Fibroblast of peridontal ligament (primary cell): ENCODE measurements around the gene NUAK2.
A peak's percentile ranks its signal among the peaks of the same experiment; 100 is the strongest.

Experiments
- DNase-seq: peaks from one replicate; pipeline ENCODE4 v3.0.0-alpha.2; 2010; ENCODE audit errors: extremely low read depth

NUAK2 gene

DNA sequence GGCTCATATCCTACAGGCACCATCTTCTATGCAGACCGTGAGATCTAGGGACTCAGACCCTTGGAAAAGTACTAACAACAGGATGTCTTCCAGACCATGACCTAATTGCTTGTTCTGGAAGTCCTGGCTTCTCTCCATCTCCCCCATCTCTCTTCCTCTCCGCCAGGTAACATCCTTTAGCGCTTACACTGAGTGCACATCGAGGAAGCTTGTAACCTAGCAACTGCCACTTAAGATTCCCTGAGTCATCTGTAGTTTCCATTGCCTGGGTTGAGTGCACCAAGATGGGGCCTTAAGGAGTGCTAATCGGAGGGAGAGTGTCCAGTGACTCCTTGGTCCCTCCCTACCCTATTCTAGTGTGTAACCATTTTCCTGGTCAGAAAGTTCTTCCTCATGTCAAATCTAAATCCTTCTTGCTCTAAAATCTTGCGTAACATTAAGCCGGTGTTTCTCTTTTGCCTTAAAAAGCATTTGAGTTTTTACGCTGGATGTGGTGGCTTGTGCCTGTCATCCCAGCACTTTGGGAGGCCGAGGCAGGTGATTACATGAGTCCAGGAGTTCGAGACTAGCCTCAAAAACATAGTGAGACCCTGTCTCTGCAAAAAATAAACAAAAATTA lies 25.5 kb upstream of the NUAK2 start:
- DNase-seq: no peak

DNA sequence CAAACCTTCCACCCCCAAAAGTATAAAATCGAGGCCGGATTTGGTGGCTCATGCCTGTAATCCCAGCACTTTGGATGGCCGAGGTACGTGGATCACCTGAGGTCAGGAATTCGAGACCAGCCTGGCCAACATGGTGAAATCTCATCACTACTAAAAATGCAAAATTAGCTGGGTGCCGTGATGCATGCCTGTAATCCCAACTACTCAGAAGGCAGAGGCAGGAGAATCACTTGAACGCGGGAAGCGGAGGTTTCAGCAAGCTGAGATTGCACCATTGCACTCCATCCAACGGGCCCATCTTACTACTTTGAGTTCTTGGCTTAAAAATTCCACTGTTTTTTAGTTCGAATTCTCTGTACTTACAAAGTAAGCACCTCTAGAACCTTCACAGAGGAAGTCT lies 24.2 kb upstream of the NUAK2 start:
- DNase-seq: no peak

DNA sequence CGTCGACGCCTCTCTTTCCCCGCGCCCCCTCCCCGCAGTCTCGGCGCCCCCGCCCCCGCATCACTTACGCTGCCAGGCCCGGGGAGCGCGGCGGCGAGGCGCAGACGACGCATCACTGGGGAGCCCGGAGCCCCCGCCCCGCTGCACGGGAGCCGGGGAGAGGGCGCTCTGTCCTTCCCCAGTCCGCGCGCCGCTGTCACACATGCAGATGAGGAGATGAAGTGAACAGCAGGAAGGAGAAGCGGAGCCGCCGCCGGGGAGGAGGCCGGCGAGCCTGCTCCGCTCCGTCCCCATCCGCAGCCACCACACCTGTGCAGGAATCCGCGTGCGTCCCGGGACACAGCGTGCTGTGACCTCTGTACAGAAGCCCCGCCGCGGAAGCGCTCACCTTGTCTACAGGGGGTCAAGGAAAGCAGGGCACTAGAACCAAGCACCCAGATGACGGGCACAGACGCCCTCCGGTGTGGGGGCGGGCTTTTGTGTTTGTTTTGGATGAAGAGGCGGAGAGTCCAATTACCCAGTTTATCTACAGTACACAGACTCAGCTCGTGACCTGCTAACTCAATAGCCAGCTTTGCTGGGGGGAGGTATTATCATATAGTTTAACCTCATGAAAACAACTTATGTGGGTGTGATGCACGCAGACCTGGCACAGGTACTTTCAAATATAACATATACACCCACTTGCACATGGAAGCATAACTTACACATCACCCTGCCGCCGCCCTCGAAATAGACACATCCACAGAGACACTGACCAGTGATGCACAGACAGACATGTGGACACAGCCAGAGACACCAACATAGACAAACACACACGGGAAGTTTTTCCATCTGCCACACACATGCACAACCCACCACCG lies 22.8 kb upstream of the NUAK2 start:
- DNase-seq: no peak

DNA sequence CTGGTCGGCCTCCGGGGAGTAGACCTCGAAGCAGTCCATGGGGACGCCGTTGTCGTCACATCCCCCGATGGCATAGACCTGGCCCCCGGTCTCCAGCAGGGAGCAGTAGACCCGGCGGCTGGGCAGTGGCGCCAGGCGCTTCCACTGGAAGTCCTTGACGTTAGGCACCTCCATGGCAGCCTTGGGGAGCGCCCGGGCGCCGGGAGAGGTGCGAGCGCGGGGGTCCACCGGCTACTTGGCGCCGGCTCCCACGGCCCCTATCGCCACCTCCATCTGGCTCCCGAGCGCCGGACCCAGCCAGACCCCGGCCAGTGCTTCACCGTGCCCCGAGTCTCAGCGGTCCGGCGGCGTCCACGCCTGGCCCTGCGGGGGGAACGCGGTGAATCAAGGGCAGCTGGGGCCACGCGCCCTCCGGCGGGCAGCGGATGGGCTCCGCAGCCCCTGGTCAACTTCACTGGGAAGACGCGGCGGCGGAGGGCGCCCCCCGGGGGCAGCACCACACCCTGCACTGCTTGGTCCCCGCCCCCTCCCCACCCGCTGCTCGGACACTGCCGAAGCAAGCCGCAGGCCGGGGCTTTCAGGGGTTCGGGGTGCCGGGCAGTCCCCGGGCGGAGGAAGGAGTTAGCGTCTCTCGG lies 22.0 kb upstream of the NUAK2 start:
- DNase-seq: no peak

DNA sequence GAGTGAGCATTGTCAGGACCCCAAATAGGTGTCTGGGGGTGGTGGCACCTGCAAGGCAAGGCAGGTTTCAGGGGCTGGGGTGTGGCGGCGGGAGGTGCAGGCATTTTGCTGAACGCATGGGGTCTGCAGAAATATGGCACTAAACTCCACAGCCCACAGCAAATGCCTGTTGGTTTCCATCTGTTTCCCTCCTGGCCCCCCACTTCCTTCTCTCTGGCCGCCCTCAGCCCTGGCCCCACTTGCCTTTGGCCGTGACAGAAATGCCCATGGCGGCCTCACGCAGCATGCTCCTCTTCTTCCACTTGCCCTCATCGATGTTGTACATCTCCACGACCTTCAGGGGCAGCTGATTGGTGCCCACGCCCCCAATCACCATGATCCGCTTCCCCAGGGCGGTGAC lies 21.4 kb upstream of the NUAK2 start:
- no peak for DNase-seq

DNA sequence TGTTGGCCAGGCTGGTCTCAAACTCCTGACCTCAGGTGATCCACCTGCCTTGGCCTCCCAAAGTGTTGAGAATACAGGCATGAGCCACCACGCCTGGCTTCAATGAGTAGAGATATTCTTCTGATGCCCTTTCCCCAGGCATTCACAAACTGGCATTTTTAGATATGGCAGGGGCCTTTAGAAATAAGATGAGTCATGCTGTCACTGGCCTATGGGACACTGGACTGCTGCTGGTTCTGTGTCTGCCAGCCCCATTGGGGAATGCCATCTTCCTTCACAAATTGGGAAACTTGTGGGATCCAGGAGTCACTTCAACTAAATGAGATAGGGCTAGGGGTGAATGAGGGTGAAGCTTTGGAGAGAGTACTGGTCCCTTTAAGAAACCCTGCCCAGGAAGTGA lies 19.1 kb upstream of the NUAK2 start:
- no peak for DNase-seq

DNA sequence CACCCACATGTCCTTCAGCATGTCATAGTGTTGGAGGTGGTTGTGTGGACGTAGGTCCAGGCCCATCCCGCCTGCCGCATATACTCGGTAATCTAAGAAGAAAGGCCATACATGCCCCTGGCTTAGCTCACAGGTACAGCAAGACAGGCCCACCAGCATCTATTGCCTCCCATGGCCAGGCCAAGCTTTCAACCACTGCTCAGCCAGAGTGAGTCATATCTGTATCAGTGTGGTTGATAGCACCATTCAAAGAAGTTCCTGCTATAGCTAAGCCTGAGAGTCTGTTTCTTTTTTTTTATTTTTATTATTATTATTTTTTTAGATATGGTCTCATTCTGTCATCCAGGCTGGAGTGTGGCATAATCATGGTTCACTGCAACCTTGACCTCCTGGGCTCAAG lies 18.2 kb upstream of the NUAK2 start:
- DNase-seq: no peak

DNA sequence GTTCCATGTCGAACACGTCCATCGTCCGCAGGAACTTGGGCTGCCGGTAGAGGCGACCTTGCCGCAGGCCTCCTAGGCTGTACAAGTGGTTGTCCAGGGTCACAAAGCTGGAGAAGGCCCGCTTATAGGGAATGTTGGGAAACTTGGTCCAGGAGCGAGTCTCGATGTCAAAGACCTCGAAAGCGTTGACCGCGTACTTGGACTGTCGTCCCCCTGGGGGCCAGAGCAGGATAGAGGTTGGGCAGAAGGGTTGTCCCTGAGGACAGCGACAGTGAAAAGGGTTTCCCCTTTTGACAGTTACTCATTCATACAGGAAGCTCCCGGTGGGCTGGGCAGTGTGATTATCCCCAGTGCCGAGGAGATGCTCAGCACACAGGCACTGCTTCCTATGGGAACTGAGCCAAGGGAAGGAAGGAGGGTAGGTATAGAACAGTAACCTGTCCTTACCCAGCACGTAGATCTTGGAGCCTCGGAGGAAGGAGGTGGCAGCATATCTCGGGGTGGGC lies 17.7 kb upstream of the NUAK2 start:
- no peak for DNase-seq

DNA sequence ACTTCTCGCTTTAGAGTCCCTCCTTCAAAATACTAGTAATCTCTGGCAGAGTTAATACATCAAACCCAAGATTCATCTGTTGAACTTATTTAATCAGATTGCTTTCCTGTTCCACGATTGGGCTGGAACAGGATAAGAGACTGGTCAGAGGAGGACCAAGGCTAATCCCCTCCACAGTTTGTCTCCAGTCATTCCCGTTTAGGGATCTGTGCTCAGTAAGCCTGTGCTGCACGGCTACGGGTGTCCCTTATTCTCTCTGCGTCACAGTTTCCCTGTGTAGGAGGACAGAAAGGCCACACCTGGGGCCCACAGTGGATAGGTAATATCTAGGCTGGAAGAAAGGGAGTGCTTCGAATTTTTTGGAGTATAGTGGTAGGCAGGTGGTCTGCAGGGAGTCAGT lies 16.5 kb upstream of the NUAK2 start:
- no peak for DNase-seq

DNA sequence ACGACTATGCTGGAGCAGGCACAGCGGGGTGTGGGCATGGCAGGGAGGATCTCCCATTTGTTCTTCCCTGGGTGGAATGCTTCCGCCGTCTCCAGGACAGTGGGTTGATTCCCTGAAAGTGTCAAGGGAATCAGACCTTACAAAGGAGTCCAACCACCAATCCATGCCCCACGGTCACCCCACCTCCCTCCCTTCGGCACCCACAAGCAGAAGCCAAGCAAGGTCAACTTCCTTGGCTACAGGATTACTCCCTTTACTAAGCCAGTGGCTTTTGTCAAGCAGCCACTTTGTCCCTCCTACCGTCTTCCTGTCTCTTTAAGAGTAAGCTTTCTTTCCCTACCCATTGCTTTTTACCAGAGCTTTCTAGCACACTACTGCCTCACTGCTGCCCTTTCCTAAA lies 15.9 kb upstream of the NUAK2 start:
- no peak for DNase-seq

DNA sequence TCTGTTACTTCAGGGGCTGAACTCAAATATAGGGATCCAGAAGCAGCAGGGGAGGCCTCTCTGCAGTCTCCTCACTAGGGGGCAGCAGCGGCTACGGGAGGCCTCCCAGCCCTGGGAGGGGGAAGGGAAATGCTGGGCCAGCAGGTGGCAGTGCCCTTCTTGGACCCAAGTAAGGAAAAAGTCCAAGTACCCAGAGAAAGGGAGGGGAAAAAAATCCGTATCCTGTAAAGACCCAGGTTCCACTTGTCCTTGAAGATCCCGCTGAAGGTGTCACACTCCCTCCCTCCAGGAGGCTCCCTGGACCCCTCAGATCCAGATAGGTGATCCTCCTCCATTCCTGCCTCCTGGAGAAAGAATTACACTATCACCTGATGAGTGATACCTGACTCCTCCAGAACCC lies 14.1 kb upstream of the NUAK2 start:
- peak; percentile 56 for DNase-seq

DNA sequence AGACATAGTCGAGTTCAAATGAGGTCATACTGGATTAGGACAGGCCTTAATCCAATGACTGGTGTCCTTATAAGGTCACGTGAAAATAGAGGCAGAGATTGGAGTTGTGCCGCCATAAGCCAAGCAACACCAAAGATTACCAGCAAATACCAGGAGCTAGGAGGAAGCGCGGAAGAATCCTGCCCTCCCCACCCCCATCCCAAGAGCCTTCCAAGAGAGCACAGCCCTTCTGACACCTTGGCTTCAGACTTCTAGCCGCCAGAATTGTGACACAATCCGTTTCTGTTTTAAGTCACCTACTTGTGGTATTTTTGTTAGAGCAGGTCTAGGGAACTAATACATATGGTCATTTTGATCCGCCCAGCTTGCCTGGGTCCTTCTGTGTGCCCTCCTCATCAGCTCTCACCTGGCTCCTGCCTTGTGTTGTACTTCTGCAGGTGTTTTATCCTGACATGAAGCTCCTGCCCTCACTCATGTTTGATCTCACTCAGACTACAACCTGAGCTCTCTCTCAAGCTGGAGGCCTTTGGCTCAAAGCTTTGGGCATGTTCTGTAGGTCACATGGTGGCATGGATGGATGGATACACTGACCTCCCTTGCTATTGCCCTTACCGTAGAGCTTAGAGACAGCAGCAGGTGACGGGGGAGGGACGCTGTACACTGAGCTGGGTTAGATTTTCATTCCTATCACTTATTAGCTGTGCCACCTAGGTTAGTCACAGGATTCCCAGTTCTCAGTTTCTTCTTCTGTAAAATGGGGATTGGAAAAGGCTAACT lies 10.7 kb upstream of the NUAK2 start:
- no peak for DNase-seq

DNA sequence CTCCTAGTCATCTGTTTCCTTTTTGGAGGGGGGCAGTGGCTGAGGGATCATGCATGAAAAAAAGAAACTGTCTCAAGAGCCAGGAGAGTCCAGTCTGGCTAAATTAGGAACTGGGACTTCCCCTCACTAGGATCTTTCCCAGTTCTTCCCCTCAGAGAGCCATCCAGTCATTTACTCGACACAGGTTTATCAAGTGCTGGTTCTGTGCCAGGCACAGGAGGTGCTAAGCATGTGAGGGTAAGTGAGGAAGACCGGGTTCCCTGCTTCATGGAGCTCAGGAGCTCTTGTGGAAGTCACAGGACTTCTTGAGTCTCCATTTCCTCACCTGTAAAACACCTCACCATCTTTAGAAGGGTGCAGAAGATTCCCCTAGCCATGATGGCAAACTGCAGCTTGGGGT lies 8.6 kb upstream of the NUAK2 start:
- no peak for DNase-seq

DNA sequence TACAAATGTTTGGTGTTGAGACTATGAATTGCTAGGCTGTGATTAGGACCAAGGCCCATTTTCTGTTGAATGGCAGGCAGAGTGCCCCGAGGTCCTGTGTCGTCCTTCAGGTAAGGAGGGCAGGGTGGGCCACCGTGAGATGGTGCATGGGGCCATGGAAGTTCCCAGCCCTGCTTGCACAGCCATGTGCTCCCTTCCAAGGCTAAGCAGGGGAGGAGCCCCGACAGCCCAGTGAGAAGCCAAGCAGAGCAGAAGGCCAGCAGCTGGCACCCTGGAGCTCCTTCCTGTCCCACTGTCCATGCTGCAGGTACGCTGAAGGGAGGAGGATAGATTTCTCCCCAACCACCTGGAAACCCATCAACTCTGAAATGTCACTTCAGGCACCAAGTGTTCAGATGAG lies 8.2 kb upstream of the NUAK2 start:
- DNase-seq: no peak

DNA sequence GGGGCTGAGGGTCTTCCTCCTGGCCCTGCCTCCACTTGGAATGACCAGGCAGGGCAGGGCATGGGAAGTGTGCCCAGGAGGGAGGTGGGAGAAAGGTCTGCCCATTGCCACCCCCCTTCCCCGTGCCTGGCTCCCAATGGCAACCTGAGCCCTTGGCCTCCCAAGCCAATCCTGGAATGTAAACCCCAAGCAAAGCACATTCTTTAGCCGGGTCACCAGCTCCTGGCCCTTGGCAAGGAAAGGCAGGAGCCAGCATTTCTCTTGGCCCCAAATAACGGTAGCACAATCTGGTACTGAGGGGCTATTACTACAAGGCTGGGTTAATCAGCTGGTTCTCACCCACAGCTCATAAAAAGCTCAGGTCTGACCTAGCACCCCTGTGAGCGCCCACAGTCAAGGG lies 6.9 kb upstream of the NUAK2 start:
- no peak for DNase-seq

DNA sequence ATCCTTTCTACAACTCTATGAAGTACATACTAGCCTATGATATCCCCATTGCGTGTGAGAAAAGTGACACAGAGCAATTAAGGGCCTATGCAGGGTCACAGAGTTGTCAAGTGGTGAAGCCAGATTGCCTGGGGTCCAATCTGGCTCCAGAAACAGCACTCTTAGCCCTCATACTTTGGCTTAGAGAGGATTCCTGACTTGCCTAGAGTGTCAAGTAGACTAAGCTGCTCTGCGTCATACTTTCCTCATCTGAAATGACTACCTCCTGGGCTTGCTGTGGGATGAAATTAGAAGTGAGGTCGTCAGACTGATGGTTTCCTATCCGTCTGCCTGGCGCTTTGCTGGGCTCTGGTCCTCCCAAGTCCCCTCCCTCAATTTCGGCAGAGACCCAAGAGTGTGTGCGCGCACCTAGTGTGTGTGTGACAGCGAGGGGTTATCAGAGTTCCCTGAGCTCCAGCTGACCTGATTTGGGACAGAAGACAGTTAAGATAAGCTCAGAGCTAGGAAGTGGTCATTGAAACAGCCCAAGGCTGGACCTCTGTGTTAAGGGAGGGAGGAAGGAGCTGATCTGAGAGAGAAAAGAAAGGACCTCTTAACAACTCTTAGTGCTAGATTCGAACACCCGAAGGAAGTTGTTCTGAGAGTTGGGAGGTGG lies 5.4 kb upstream of the NUAK2 start:
- peak; percentile 17 for DNase-seq

DNA sequence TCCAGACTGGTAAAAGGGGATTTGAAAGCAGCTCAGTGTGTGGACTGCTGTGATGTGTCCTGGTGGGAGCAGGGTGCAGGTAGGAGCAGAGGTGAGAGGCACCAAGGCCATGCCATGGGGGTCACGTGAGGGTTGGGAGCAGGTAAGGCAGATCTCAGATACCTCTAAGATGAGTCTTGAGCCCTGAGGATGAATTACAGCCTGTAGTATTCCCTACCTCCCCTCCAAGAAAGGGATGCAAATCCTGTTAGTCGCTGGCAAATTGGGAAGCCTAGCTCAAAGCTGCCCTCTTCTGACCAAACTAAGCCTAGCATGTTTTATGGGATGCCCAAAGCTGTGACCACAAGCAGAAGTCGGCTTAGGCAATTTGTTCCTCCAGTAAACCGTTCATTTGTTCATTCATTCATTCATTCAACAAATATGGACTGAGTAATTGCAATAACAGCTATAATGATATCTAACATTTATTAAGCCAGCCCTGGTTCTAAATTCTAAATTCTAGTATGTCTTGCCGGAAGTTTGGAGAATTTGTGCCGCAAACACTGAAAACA lies 3.9 kb upstream of the NUAK2 start:
- peak; percentile 90 for DNase-seq

DNA sequence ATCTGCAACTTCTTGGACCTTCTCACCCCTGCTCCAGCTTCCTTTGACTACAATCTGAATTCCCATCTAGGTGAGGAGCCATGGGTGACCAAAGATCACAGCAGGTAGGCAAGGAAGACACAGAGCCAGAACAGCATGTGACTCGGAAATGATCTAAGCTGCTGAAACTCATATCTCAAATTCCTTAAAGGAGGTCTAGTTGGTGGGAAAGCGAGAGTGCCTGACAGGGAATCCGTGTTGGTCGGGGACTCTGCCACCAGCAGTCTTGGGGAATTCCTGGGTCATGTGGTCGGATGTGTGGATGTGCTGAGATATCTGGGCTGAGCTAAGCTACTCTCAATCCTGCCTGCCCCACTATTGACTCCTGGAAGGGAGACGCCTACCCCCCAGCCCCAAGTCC lies 3.2 kb upstream of the NUAK2 start:
- DNase-seq: no peak

DNA sequence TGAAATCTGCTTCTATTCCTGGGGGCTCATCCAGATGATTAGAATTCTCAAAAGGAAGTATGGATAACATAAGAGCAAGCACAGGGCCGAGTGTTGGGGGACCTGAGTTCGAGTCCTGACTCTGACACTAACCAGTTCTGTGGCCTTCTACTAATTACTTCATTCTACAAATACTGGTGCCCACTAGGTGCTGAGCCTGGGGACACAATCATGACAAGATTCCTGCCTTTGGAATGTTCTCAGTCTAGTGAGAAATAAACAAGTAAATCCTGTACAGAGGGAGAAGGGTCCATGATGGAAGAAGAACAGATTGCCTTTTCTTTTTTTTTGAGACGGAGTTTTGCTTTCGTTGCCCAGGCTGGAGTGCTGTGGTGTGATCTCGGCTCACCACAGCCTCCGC lies 2.2 kb upstream of the NUAK2 start:
- no peak for DNase-seq

DNA sequence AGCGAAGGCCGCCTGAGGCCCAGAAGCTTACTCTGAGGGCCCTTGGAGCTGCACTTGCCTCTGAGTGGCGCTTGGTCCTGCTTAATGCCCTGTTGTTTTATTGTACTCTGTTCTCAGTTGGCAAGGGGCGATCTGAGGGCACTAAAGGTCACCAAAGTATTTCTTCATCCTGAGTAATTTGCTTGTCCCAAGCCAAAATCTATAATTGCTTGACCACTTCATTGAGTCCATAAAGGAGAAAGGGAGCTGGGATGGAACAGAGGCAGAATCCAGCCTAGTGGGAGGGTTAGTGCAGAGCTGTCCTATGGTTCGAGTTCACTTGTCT lies 376 bp upstream of the NUAK2 start:
- no peak for DNase-seq
